Stimulated activated CD4-positive, alpha-beta T cell treated with anti-CD3 and anti-CD28 coated beads, Interleukin-2, amount 100 ng/mL, for 4 hours (primary cell): ENCODE measurements around the gene FEV.
A peak's percentile ranks its signal among the peaks of the same experiment; 100 is the strongest.

ENCODE experiments used
- DNase-seq: peaks from one replicate; pipeline ENCODE4 v3.0.0-alpha.2; 2020; ENCODE audit warnings: low read depth

The FEV gene

DNA sequence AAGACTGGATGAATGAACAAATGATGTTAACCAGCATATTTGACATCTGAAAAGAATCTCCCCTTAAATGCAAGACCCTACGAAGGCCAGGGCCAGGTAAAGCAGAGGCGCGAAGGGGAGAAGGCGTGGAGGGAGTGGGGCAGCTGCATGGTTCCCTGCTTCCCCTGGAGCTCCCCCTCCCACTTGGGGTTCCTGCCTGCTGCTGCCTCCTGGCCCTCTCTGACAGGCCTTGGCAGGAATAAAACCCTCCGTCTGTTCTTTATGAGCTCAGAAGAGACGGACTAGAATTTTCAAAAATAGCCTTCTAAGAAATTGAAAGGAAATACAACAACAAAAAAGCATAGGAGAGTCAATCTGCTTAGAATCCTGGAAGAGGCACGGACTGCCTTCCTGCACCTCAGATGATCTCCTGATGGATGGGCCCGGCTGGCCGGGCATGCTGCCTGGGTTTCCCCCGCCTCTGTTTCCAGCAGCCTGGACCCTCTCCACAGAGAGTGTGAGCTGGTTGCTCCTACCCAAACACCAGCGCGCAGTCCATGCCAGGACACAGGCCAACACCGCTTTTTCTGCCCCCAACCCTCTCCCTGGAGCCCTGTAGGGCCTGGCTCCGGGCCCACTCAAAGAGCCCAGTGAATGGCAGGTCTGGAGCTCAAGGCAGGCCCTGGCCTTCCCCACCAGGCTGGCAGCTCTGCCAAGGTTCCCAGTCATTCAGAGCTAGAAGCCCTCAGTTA is 32.4 kb upstream of the FEV start:
- DNase-seq, result no peak

DNA sequence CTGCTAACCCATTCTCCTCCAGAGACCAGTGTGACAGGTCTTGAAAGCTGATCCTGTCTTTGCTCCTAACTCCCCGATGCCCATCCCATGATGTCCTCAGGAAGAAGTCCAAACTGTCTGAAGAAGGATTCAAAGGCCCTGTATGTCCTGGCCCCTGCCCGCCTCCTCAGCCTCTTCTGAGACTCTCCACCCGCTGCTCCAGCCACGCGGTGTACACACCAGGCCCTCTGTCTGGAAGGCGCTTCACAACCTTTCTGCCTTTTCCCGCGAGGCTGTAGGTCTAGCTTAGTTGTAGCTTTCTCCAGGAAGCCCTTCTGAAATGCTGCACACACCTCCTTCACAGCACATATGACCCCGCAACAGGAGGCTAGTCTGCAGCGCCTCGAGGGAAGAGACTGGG is 31.7 kb upstream of the FEV start:
- DNase-seq, result no peak

DNA sequence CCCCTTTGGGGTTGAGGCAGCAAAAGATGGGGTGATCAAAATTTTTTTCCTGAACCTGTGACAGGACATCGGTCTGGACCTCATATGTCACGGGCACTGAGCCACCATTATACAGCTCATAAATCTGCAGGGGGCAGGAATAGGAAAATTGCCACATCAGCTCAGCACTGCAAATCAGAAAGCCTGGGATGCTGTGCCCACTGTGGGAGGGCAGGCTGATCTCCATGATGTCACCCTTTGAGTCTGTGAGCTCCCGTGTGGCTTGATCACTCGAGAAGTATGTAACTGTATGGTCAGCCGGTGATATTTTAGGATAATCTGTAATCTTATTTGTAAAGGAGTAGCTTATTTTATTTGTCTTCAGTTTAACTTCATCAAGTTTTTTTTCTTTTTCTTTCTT is 25.9 kb upstream of the FEV start:
- DNase-seq, result no peak

DNA sequence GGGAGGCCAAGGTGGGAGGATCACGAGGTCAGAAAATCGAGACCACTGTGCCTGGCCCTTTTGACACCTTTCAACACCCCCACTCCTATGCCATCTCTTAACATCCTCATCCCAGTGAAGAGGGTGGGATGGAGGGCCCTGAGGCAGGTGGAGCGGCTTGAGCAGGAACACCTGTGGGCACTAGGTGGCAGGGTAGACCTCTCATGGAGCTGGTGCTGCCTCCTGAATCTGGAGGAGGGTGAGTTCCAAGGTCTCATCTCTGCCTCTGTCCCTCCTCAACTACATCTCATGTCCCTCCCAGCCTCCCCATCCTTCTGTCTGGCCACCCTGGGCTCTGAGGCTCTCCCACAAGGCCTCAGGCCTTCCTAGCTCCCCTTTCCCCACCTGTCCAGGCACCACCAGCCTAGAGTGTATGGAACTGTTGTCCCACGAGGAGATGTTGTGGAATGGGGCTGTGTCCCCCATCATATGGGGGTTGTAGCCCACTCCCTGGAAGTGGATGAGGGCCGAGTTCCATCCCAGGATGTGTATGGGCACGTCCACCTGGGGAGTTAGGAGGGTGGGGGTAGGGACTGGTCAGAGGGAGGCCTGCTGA is 25.3 kb upstream of the FEV start:
- DNase-seq, result no peak

DNA sequence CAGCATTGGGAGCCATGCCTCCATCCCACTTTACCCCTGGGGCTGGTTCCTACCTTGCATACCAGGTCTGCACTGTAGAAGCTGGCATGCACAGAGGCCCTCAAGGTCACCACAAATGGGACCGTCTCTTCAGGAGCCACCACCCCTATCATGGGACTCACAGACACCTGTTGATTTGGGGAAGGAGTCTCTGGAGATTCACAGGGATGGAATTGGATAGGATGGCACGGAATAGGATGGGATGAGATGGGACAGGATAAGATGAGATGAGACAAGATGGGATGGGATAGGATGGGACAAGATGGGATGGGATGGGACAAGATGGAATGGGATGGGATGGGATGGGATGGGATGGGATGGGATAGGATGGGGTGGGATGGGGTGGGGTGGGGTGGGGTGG is 24.3 kb upstream of the FEV start:
- DNase-seq, result no peak

DNA sequence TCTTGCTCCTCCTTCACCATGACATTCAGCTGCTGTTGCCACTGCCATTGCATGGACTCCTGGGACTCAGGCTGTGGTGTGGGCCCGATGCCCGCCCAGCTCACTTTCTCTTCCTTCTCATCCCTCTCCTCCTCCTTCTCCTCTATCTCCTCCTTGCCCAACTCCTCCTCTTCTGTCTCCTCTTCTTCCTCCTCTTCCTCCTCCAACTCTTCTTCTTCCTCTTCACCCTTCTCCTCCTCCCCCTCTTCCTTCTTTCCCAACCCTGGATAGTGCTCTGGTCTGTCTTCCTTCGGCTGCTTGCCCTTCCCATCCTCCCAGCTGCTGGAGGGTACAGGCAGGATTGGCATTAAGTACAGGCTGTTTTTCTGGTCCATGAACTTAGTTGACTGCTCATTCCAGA is 19.0 kb upstream of the FEV start:
- DNase-seq, result no peak

DNA sequence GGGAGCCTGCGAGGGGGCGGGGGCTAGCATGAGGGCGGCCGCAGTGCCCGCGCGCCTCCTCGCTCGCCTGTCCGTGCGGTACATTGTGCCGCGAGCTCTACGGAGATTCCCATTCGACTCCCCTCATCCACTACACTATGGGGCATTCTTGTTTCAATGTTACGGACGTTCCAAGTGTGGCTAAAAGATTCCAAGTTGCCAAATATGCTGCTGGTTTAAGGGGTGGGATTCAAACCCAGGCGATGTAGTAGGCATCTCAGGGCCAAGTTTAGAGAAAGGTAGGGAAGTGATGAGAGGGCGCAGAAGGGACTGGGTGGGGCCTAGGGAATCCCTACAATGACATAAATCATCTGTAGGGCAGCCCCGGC is 18.3 kb upstream of the FEV start:
- DNase-seq, result no peak

DNA sequence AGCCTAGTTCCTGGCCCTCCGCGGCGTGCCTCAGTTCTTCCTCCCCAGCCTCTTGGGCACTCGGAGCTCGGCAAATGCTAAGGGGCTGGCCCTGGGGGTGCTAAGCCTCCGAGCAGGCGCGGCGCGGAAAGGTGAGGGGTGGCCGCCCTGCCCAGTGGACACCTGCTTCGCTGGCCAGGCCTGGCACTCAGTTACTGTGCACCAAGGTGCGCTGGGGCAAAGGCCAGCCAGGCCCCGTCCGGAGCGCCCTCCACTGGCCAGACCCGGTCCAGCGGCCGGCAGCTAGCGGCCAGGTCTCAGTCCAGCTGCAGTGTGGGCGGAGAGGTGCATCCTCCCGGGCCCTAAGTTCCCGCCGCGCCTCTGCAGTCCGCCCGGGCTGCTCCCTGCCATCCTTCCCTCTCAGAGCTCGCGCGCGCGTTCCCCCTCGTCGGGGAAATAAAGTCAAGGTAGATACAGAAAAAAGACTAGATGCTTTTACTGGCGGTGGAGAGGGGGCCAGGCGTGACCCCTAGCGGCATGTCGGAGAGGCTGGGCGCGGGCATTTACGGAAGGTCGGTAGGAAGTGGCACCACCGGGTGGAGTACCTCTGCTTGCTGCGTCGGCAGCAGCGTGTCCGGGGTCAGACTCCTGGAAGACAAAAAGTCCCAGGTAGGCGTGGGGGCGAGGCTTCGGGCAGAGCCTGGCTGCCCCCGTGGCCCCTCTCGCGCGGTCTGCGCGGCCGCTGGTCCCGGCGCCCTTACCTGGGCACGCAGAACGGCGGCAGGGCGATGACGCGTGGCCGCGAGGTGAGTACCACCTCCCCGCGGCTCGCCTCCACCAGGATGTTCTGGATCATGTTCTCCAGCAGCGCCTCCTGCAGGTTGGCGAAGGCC is 17.6 kb upstream of the FEV start:
- no peak for DNase-seq

DNA sequence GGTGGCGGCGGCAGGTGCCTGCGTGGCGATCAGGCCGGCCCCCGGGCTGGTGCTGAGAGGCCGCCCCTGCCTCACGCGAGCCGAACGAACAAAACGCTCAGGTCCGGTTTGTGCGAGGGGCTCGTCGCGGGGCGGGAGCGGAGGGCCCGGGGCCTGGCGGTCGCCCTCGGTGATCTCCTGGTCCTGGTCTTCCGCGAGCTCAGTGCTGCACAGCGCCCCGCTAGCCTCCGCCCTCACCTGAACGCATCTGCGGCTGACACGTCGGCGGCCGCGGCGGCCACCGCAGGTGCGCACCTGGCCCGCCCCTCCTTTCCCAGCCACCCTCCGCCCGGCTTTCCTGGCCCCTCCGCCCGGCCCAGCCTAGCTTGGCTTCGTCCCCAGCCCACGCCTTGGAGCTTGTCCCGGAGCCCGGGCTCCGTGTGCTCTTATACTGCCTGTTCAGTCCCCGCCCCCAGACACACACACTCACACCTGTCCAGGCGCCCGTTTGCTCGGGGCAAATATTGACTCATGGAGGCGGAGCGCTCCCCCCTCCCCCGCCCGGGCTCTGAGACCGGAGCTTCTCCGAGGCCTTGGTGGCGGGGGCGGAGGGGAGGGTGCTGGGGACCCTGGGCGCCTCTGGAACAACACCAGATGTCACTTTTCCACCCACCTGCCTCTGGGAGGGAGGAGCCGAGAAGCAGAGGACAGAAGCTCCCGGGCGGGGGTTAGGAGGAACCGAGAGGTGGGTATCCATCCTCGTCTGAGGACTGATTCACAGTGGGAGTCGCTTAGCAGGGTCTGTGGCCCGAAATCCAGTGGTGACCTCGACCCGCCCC is 16.8 kb upstream of the FEV start:
- peak; percentile 64 for DNase-seq

DNA sequence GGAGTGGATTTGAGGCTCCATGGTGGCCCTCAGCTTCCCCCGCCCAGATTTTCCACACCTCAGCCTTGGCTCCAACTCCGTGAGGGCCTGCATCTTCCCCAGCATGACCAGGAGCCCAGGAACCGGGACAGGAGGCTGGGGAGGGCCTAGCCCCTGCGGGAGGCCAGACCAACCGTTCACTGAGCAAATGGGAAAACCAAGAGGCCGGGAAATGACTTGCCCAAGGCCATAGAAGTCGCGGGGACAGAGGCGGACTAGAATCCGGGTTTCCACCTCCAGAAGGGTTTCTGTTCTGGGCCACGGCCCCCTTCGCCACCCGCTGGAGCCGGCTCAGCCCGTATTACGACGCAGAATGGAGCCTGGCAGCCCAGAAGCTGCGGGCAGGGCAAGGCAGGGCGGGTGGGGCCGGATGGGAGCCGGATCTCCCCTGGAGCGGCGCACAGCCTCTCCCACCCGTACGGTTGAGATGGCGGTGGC is 16.2 kb upstream of the FEV start:
- no peak for DNase-seq

DNA sequence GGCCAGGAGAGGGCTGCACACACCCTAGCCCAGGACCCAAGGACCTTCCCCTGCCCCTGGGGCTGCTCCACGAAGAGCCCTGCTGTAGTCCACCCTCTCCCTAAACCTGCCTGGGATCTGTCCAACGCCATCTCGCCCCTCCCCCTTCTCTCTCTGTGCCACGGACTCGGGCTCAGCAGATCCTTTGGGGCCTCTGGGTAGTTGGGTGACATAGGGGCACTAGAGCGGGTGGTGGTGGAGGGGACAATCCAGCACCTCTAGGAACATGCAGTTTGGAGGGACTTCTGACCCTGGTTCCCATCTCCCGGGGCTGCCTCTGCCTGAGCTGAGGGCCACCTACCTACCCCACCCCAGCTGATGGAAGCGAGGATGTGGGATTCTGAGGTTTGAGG is 15.6 kb upstream of the FEV start:
- DNase-seq, result no peak

DNA sequence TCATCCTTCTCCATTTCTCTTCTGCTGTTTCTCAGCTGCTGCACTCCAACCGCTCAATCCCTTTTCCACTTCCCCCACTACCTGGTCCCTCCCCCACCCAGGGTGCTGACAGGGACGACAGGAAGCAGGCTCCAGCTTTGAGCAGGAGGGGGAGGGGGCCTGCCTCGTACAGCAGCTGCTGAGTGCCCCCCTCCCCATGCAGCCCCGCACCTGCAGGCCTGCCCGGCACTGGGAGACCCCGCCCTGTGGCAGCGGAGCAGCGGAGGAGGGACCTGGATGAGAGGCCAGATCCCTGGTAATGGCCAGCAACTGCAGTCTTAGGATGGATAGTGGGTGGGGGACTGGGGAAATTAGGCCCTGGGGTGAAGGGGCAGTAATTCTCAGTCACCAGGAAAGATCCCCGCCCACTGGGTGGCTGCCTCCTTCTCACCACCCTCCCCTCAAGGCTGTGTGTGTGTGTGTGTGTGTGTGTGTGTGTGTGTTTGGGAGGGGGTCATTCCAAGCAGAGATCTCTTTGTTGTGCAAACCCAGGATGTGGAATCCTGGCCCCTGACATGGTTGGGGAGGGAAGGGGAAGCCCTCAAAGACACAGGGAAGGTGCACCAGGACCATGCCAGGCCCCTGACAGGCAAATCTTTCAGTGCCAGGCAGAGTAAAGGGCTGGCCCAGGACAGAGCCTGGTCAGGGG is 15.0 kb upstream of the FEV start:
- no peak for DNase-seq

DNA sequence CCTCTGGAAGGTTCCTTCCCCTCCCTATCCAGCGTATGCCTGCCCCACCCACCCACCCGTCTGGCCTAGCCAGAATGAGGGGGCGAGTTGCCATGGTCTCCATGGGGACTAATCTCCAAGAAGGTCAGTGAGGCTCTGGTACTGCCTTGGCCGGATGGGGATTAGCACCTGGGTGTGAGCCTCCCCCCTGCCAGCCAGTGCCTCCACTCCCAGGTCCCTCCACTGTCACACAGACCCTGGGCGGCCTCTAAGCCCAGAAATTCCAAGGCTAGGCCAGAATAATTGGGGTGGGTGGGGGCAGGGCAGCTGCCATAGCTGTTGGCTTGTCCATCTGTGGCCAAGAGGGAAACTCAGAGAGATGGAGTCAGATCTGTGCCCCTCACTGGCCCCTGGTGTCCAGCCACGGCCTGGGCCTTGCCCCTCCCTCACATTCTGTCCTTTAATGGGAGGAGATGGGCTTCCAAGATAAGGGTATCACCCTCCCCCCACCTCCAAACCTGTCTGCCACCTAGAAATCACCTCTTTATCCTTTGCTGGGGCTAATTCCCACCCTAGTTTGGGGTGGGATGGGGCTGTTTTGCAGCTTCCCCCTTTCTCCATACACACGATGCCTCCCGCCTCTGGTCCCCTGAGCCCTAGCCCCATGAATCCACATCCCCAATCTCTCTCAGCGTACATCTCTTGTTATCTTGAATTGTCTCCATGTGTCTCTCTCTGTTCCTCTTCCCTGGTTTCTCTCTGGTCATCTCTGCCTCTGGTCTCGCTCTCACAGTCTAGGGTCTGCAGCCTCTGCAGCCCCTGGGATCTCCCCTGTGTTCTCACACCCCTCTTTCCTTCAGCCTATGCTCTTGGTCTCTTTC is 14.3 kb upstream of the FEV start:
- no peak for DNase-seq

DNA sequence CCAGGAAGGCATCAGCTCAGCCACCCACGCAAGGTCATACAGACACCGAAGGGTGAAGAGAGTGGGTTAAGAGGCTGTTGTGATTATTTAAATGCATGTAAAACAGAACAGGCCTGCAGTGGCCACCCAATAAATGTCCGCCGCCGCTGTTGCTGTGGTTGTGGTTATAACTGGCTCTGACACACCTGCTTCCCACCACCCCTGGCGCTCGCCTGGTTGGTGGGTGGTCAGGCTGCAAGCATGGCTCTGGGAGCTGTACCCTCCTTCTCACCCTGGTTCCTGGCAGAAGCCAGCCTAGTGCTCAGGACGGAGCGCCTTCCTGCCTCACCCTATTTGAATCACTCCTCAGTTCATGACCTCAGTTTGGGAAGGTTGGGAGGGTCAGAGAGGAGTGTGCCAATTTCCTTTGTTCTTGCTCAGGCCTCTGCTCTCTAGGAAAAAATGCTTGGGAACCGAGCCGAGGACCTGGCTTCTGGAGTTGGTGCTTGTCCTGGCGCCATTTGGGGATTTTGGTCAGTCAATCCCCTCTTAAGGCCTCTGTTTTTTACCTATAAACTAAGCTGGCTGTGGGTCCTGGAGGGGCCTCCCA is 13.5 kb upstream of the FEV start:
- no peak for DNase-seq

DNA sequence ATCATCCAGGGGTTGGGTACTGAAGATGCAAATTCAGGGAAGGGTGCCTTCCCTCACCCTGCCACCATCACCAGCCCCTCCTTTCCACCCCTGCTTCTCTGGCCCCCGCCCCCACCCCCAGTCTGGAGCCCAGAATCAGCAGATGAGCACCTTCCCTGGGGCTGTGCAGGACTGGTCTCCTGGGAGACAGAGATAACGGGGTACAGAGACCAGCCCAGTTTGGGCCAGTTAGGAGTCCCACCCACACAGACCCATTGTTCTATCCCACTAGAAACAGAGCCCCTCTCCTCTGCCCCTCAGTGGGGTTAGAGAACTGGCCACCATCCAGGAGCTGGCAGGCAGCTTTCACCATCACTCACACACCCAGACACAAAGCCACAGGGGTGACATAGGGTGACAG is 12.7 kb upstream of the FEV start:
- no peak for DNase-seq

DNA sequence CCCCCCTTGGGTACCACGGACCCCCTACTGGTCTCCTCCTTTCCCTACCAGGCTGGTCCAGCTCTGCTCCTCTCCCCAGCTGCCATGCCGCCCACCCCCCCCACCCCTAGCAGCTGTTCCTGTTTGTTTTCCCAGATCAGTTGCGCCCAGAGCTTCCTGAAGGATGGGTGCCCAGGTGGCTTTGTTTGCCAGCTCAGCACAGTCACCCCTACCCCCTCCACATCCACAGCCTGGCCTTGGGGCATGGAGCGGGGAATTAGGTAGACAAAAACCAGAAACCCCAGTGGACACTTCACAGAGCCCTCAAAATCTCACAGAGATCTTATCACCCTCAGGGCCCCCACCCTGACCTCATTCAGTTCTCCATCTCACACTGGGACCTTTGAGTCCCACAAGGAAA is 12.0 kb upstream of the FEV start:
- no peak for DNase-seq

DNA sequence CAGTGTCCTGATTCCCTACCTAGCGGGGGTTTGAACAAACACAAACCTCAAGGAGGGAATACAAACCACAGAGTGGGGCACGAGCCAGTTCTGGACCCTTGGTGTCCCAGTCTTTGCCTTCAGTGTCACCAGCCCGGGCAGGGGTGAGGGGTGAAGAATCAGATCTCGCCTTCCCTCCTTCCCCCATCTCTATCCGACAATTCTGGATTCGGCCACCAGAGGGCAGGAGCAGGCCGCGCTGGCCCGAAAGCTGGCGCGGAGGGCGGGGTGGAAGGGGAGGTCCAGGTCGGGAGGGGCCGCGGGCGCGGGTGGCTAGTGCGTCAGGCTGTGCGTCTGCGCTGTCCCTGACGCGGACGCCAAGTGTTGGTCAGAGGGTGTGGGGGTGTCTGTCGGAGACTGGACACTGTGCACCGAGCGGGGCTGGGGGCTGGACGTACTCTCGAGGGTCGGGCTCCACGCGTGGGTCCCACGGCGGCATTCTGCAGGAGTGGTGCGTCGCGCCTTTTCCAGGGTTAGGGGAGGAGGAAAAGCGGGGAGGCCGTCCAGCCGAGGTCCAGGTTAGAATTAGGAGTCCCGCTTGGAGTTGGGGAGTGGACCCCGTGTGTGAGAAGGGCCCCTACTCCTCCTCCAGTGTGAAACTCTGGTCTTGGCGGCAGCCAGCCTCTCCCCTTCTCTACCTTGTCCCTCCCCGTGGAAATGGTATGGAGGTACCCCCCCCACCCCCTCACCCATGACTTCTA is 11.2 kb upstream of the FEV start:
- DNase-seq, result peak; percentile 64

DNA sequence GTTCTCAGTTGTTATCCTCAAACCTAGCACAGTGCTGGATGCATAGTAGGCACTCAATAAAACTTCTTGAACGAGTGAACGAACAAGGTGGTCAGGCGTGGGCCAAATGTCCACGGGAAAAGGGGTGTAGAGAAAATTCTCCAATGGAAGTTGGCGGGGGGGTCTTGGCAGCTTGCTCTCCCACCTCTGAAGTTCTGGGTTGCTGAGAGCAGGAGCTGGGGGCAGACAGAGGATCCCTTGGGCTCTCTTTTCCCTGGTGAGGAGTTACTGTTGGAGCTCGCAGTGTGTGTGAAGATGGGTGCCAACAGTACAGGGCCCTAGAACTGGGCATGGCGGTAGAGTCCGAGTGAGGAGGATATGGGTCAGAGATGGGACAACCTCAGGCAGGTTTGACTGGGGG is 10.6 kb upstream of the FEV start:
- DNase-seq, result no peak
